A549 (cell line): Measurements from ENCODE around the gene GALNTL6. TPM values are rescaled to one million over a fixed set of nuclear protein-coding genes. Genes with fewer than 3 reads are reported as not detected.

Experiments used
- ATAC-seq, 2 experiments: fragments of 200-7000 bp in 1 of 2; fragments of >200 bp in 1 of 2; cut with Nextera tagmentation in 1 of 2; cut with Tn5 transposase in 1 of 2; 3 replicates each; pipeline versions ENCODE4 v1.8.0 to v1.9.1; 2018 to 2020; ENCODE audit warnings: mild to moderate bottlenecking in 1 of 2, moderate library complexity in 1 of 2
- CTCF ChIA-PET: fragments of 300-600 bp; sonication (Branson Sonifier 250); formaldehyde crosslinking; extraction: SDS; loops from one replicate; lab custom pipeline; 2021; ENCODE audit warnings: antibody characterized with exemption, inconsistent platforms; lab: Yijun Ruan, JAX
- POLR2A ChIA-PET: fragments of 350-600 bp; formaldehyde crosslinking; extraction: SDS; loops from one replicate; lab custom pipeline; 2021; ENCODE audit warnings: antibody characterized with exemption, inconsistent platforms; lab: Yijun Ruan, JAX
- DNase-seq, 2 experiments: peaks; one replicate each; pipeline versions ENCODE4 v3.0.0 to v3.0.0-alpha.2; 2011 to 2016; ENCODE audit warnings: low read depth in 1 of 2, low spot score in 1 of 2
- FAIRE-seq: peaks from 2 replicates; lab custom pipeline; 2011; peaks lifted over from hg19 to GRCh38; lab: Jason Lieb, UNC
- H3K27ac ChIP-seq, 2 experiments: fragments of >200 bp; sonication (Bioruptor Twin); formaldehyde crosslinking; 3 replicates each; pipeline ENCODE4 v1.5.1; 2016 to 2017
- H3K4me1 ChIP-seq: fragments of >200 bp; sonication (Bioruptor Twin); formaldehyde crosslinking; 3 replicates; pipeline ENCODE4 v1.6.1; 2016
- H3K4me2 ChIP-seq: fragments of >200 bp; sonication (Bioruptor Twin); formaldehyde crosslinking; 3 replicates; pipeline ENCODE4 v1.6.1; 2016
- H3K4me3 ChIP-seq: fragments of >200 bp; sonication (Bioruptor Twin); formaldehyde crosslinking; 3 replicates; pipeline ENCODE4 v1.5.1; 2016
- H3K9me3 ChIP-seq: fragments of >200 bp; sonication (Bioruptor Twin); formaldehyde crosslinking; 3 replicates; pipeline ENCODE4 v1.6.1; 2016
- ATOH8 ChIP-seq: fragments of 250-450 bp; sonication (Bioruptor Pico); IDR thresholded peaks from 2 replicates; pipeline ENCODE4 v1.5.0; 2020; ENCODE audit warnings: low read depth, mild to moderate bottlenecking, moderate library complexity
- CBX2 ChIP-seq: fragments of 200-600 bp; sonication (generic); IDR thresholded peaks from 2 replicates; pipeline ENCODE4 v1.6.1; 2016; ENCODE audit warnings: low read depth, mild to moderate bottlenecking, borderline replicate concordance
- CHD2 ChIP-seq: fragments of 150-350 bp; IDR thresholded peaks from 2 replicates; pipeline ENCODE4 v1.6.1; 2014; ENCODE audit warnings: low read length; ENCODE audit not compliant: partially characterized antibody
- EHMT2 ChIP-seq: fragments of 200-600 bp; sonication (generic); IDR thresholded peaks from 2 replicates; pipeline ENCODE4 v1.6.1; 2016; ENCODE audit warnings: antibody characterized with exemption, low read depth, mild to moderate bottlenecking, moderate library complexity
- ESRRA ChIP-seq: fragments of 150-350 bp; IDR thresholded peaks from 2 replicates; pipeline ENCODE4 v1.6.1; 2014; ENCODE audit warnings: mild to moderate bottlenecking, low read length, borderline replicate concordance
- FOSL2 ChIP-seq, 2 experiments: fragments of 450-650 bp in 1 of 2; fragments of >200 bp in 1 of 2; sonication (Bioruptor Twin) in 1 of 2; formaldehyde crosslinking; IDR thresholded peaks; 2 replicates each; pipeline versions ENCODE4 v1.5.0 to v1.6.1; 2016 to 2020; ENCODE audit warnings: mild to moderate bottlenecking in 1 of 2, moderate library complexity in 1 of 2
- HOXA7 ChIP-seq: fragments of 250-450 bp; sonication (Bioruptor Pico); IDR thresholded peaks from 2 replicates; pipeline ENCODE4 v1.5.0; 2020; ENCODE audit warnings: mild to moderate bottlenecking, moderate library complexity
- HOXB13 ChIP-seq: fragments of 250-450 bp; sonication (Bioruptor Pico); IDR thresholded peaks from 2 replicates; pipeline ENCODE4 v1.5.0; 2020; ENCODE audit warnings: low read depth, mild to moderate bottlenecking, moderate library complexity
- HOXB5 ChIP-seq: fragments of 250-450 bp; sonication (Bioruptor Pico); IDR thresholded peaks from 2 replicates; pipeline ENCODE4 v1.5.0; 2020; ENCODE audit warnings: mild to moderate bottlenecking, moderate library complexity
- JUNB ChIP-seq: fragments of >200 bp; sonication (Bioruptor Twin); formaldehyde crosslinking; IDR thresholded peaks from 2 replicates; pipeline ENCODE4 v1.6.1; 2016
- KDM1A ChIP-seq: fragments of 200-600 bp; sonication (generic); IDR thresholded peaks from 2 replicates; pipeline ENCODE4 v1.6.1; 2016; ENCODE audit warnings: low read depth, mild to moderate bottlenecking
- MAX ChIP-seq: IDR thresholded peaks from 2 replicates; pipeline ENCODE4 v1.6.1; 2012
- MYC ChIP-seq: IDR thresholded peaks from 2 replicates; pipeline ENCODE4 v1.6.1; 2012; ENCODE audit warnings: mild to moderate bottlenecking, inconsistent platforms, low read length, improper control_type of control experiment, borderline replicate concordance
- NR3C1 ChIP-seq: fragments of >200 bp; sonication (Bioruptor Twin); formaldehyde crosslinking; IDR thresholded peaks from 3 replicates; pipeline ENCODE4 v1.6.1; 2017
- PHF8 ChIP-seq: fragments of 200-600 bp; sonication (generic); IDR thresholded peaks from 2 replicates; pipeline ENCODE4 v1.6.1; 2016; ENCODE audit warnings: low read depth, mild to moderate bottlenecking, antibody characterized with exemption, moderate library complexity, borderline replicate concordance
- POLR2A ChIP-seq: IDR thresholded peaks from 2 replicates; pipeline ENCODE4 v1.6.1; 2012; ENCODE audit warnings: mild to moderate bottlenecking, low read length
- POLR2AphosphoS2 ChIP-seq: conservative IDR thresholded peaks from 2 replicates; pipeline ENCODE4 v1.6.1; 2012; ENCODE audit warnings: low read length, improper control_type of control experiment, inconsistent platforms
- RARB ChIP-seq: fragments of 250-450 bp; sonication (Bioruptor Pico); IDR thresholded peaks from 2 replicates; pipeline ENCODE4 v1.8.0; 2021; ENCODE audit warnings: mild to moderate bottlenecking, moderate library complexity
- RCOR1 ChIP-seq: fragments of 150-350 bp; IDR thresholded peaks from 2 replicates; pipeline ENCODE4 v1.6.1; 2014; ENCODE audit warnings: antibody characterized with exemption, low read length, low read depth
- RFX5 ChIP-seq: fragments of 450-650 bp; IDR thresholded peaks from 2 replicates; pipeline ENCODE4 v1.7.1; 2014; ENCODE audit warnings: antibody characterized with exemption, mild to moderate bottlenecking, moderate library complexity
- SMC3 ChIP-seq: fragments of >200 bp; sonication (Bioruptor Twin); formaldehyde crosslinking; IDR thresholded peaks from 3 replicates; pipeline ENCODE4 v1.6.1; 2018; ENCODE audit warnings: inconsistent platforms
- TFCP2L1 ChIP-seq: fragments of 250-450 bp; sonication (Bioruptor Pico); IDR thresholded peaks from 2 replicates; pipeline ENCODE4 v1.5.0; 2021; ENCODE audit warnings: mild to moderate bottlenecking
- TP53 ChIP-seq: fragments of 250-450 bp; sonication (Bioruptor Pico); IDR thresholded peaks from 2 replicates; pipeline ENCODE4 v1.5.0; 2021; ENCODE audit warnings: mild to moderate bottlenecking, moderate library complexity
- ZC3H11A ChIP-seq: fragments of 450-650 bp; IDR thresholded peaks from 2 replicates; pipeline ENCODE4 v1.6.1; 2014; ENCODE audit warnings: antibody characterized with exemption, mild to moderate bottlenecking
- WGBS: methylation state at CpG from one replicate; pipeline ENCODE4 v1.1.6; 2017; ENCODE audit errors: missing lambda C conversion rate; 5-methylcytosine and 5-hydroxymethylcytosine counted together
- polyA plus RNA-seq, 4 experiments: library from polyadenylated mRNA; depleted of rRNA in 3 of 4; stranded (reverse); fragments of >200 nt; fragmentation: RNase III in 1 of 4; extraction: RNeasy Plus Mini Kit Qiagen cat#74134 plus additional on column Dnase treatment in 1 of 4; gene quantifications; 2 replicates in 3 of 4; 3 replicates in 1 of 4; pipeline ENCODE4 v1.2.3, GENCODE V29; 2011 to 2017
- TF ChIP-seq, protein P1 (sequence below): fragments of 450-650 bp; IDR thresholded peaks from 2 replicates; pipeline ENCODE4 v1.6.1; 2014; ENCODE audit warnings: antibody characterized with exemption
- TF ChIP-seq, protein P2 (sequence below): IDR thresholded peaks from 2 replicates; pipeline ENCODE4 v1.6.1; 2012
- TF ChIP-seq, protein P3 (sequence below): fragments of 150-350 bp; IDR thresholded peaks from 2 replicates; pipeline ENCODE4 v1.6.1; 2014; ENCODE audit warnings: low read depth, mild to moderate bottlenecking, low read length
- TF ChIP-seq, protein P4 (sequence below): fragments of >200 bp; sonication (Bioruptor Twin); formaldehyde crosslinking; IDR thresholded peaks from 2 replicates; pipeline ENCODE4 v1.6.1; 2016
- TF ChIP-seq, protein P5 (sequence below): IDR thresholded peaks from 2 replicates; pipeline ENCODE4 v1.6.1; 2012; ENCODE audit warnings: low read depth, borderline replicate concordance

Gene GALNTL6
- polyA plus RNA-seq, 2 of the 4 experiments (the other 2 are of a cell fraction): 0.06 to 0.49 TPM

- DNase-seq (no peak), ATAC-seq (no peak), FAIRE-seq (no peak)
- no peak for TF ChIP-seq MAX
- no peak for TF ChIP-seq POLR2A
- TF ChIP-seq ATOH8 (CRISPR knock-in tag): no peak
- TF ChIP-seq CHD2: no peak
- TF ChIP-seq JUNB: no peak
- TF ChIP-seq ZC3H11A: no peak
- TF ChIP-seq KDM1A: no peak
- TF ChIP-seq, protein P1, sequence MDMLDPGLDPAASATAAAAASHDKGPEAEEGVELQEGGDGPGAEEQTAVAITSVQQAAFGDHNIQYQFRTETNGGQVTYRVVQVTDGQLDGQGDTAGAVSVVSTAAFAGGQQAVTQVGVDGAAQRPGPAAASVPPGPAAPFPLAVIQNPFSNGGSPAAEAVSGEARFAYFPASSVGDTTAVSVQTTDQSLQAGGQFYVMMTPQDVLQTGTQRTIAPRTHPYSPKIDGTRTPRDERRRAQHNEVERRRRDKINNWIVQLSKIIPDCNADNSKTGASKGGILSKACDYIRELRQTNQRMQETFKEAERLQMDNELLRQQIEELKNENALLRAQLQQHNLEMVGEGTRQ: no peak
- no peak for TF ChIP-seq HOXB5 (CRISPR knock-in tag)
- no peak for TF ChIP-seq SMC3
- no peak for TF ChIP-seq EHMT2
- TF ChIP-seq TFCP2L1 (CRISPR knock-in tag): no peak
- no peak for TF ChIP-seq HOXA7 (CRISPR knock-in tag)
- TF ChIP-seq FOSL2 (IDR thresholded peaks at IDR 0.05): no peak
- no peak for TF ChIP-seq FOSL2 (CRISPR knock-in tag; IDR thresholded peaks at IDR 0.05)
- no peak for TF ChIP-seq TP53 (CRISPR knock-in tag)
- TF ChIP-seq ESRRA: no peak
- TF ChIP-seq CBX2: no peak
- no peak for TF ChIP-seq RFX5
- no peak for TF ChIP-seq NR3C1
- TF ChIP-seq RCOR1: no peak
- Histone ChIP-seq H3K9me3 (no peaks in the 10 kb centered on the region), H3K4me2 (no peak overlapping the region), H3K27ac (no peak overlapping the region), H3K4me3 (no peak overlapping the region), H3K4me1 (no peaks in the 10 kb centered on the region)
- 51% methylated on average over 2 of the region's 2 CpGs for WGBS
- CTCF ChIA-PET: no interaction called here
- POLR2A ChIA-PET: no interaction called here
These were observed 344.7 kb downstream of the GALNTL6 start for GRCh38 chr4:172157946-172158345.

- Histone ChIP-seq H3K27ac (no peak overlapping the region), H3K4me3 (no peak overlapping the region), H3K4me1 (no peaks in the 10 kb centered on the region), H3K9me3 (no peaks in the 10 kb centered on the region)
- FAIRE-seq (no peak), DNase-seq (no peak), ATAC-seq (no peak)
- 44% methylated on average over 2 of the region's 2 CpGs for WGBS
- CTCF ChIA-PET: no interaction called here
- TF ChIP-seq NR3C1: no peak
- TF ChIP-seq POLR2AphosphoS2: no peak
- TF ChIP-seq ZC3H11A: no peak
- TF ChIP-seq MYC: no peak
- TF ChIP-seq HOXA7 (CRISPR knock-in tag): no peak
- no peak for TF ChIP-seq RARB
- TF ChIP-seq, protein P2, sequence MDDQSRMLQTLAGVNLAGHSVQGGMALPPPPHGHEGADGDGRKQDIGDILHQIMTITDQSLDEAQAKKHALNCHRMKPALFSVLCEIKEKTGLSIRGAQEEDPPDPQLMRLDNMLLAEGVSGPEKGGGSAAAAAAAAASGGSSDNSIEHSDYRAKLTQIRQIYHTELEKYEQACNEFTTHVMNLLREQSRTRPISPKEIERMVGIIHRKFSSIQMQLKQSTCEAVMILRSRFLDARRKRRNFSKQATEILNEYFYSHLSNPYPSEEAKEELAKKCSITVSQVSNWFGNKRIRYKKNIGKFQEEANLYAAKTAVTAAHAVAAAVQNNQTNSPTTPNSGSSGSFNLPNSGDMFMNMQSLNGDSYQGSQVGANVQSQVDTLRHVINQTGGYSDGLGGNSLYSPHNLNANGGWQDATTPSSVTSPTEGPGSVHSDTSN: no peak
- TF ChIP-seq, all 56 proteins: peak for 0
- no peak overlapping the region for H3K4me2 ChIP-seq
- POLR2A ChIA-PET: no interaction called here
These were observed 350.0 kb downstream of the GALNTL6 start for GRCh38 chr4:172163215-172163614.

DNA sequence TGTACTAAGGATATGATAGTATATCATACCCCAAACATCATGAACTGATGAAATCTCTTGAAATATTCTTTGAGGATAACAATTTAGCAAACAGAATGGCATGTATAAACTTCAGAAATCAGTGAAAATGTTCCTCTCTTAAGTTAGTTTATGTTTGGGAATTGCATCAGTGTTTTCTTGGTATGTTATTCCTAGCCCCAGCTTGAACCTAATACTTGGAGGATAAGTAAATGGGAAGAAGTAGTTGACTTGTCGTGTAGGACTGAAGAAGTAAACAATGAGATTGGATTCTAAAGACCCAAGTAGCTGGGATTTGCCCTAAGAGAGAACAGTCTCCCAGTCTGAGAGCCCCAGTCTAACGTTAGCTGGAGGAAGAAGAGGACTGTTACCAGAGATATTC, 355.7 kb downstream of the GALNTL6 start:
- ChIA-PET POLR2A (no interaction called here), CTCF (no interaction called here)
- no peak overlapping the region for H3K27ac ChIP-seq
- no peaks in the 10 kb centered on the region for H3K4me1 ChIP-seq
- H3K9me3 ChIP-seq: no peaks in the 10 kb centered on the region
- FAIRE-seq (no peak), ATAC-seq (no peak), DNase-seq (no peak)
- H3K4me2 ChIP-seq: no peak overlapping the region
- TF ChIP-seq MAX (no peak), POLR2AphosphoS2 (no peak), SMC3 (no peak), PHF8 (no peak), HOXB13 (CRISPR knock-in tag) (no peak), RCOR1 (no peak), ZC3H11A (no peak), JUNB (no peak)
- TF ChIP-seq, protein P3, sequence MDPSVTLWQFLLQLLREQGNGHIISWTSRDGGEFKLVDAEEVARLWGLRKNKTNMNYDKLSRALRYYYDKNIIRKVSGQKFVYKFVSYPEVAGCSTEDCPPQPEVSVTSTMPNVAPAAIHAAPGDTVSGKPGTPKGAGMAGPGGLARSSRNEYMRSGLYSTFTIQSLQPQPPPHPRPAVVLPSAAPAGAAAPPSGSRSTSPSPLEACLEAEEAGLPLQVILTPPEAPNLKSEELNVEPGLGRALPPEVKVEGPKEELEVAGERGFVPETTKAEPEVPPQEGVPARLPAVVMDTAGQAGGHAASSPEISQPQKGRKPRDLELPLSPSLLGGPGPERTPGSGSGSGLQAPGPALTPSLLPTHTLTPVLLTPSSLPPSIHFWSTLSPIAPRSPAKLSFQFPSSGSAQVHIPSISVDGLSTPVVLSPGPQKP: no peak
- TF ChIP-seq, protein P4, sequence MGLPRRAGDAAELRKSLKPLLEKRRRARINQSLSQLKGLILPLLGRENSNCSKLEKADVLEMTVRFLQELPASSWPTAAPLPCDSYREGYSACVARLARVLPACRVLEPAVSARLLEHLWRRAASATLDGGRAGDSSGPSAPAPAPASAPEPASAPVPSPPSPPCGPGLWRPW: no peak
- TF ChIP-seq, protein P5, sequence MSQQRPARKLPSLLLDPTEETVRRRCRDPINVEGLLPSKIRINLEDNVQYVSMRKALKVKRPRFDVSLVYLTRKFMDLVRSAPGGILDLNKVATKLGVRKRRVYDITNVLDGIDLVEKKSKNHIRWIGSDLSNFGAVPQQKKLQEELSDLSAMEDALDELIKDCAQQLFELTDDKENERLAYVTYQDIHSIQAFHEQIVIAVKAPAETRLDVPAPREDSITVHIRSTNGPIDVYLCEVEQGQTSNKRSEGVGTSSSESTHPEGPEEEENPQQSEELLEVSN: no peak
- no peak overlapping the region for H3K4me3 ChIP-seq
- 58% methylated on average over 2 of the region's 2 CpGs for WGBS
